Spleen (tissue), 11 donors: Measurements from ENCODE around the gene RGS21. TPM values are rescaled to one million over a fixed set of nuclear protein-coding genes. Genes with fewer than 3 reads are reported as not detected.

Source experiments
- DNase-seq: peaks from one replicate; pipeline ENCODE4 v3.0.0-alpha.2; 2020
- H3K27ac ChIP-seq, 8 donors: fragments of 200-600 bp; sonication (generic) in 7 of 8; 1 replicate in 4 of 8; 2 replicates in 4 of 8; pipeline versions ENCODE4 v1.5.0 to v1.8.0; 2016 to 2021; ENCODE audit warnings: inconsistent platforms in 4 of 8, mild to moderate bottlenecking in 4 of 8, moderate library complexity in 1 of 8
- H3K27me3 ChIP-seq, 7 donors: fragments of 200-600 bp; sonication (generic) in 6 of 7; replicated peaks in 1 of 7; 1 replicate in 4 of 7; 2 replicates in 3 of 7; pipeline versions ENCODE4 v1.5.0 to v1.8.0; 2016 to 2021; ENCODE audit warnings: inconsistent platforms in 3 of 7, mild to moderate bottlenecking in 1 of 7
- H3K36me3 ChIP-seq, 6 donors: fragments of 200-600 bp; sonication (generic) in 5 of 6; 1 replicate in 4 of 6; 2 replicates in 2 of 6; pipeline versions ENCODE4 v1.5.0 to v1.8.0; 2016 to 2021; ENCODE audit warnings: inconsistent platforms in 2 of 6
- H3K4me1 ChIP-seq, 6 donors: fragments of 200-600 bp; sonication (generic) in 5 of 6; 1 replicate in 3 of 6; 2 replicates in 3 of 6; pipeline versions ENCODE4 v1.5.0 to v1.8.0; 2016 to 2021; ENCODE audit warnings: inconsistent platforms in 3 of 6
- H3K4me3 ChIP-seq, 8 donors: fragments of 200-600 bp; sonication (generic) in 7 of 8; 1 replicate in 4 of 8; 2 replicates in 4 of 8; pipeline versions ENCODE4 v1.5.0 to v1.8.0; 2016 to 2021; ENCODE audit warnings: inconsistent platforms in 4 of 8, mild to moderate bottlenecking in 4 of 8, moderate library complexity in 2 of 8
- H3K9me3 ChIP-seq, 8 donors: fragments of 200-600 bp; sonication (generic) in 7 of 8; 1 replicate in 4 of 8; 2 replicates in 4 of 8; pipeline versions ENCODE4 v1.5.0 to v1.8.0; 2016 to 2021; ENCODE audit warnings: inconsistent platforms in 4 of 8
- CTCF ChIP-seq, 11 experiments: fragments of 200-600 bp in 7 of 11; fragments of 450-650 bp in 4 of 11; sonication (generic) in 4 of 11; IDR thresholded peaks in 8 of 11; conservative IDR thresholded peaks in 3 of 11; 1 replicate in 7 of 11; 2 replicates in 4 of 11; pipeline versions ENCODE4 v1.4.0 to v1.8.0; 2016 to 2021; ENCODE audit warnings: antibody characterized with exemption in 11 of 11, inconsistent platforms in 4 of 11, mild to moderate bottlenecking in 1 of 11
- POLR2A ChIP-seq, 3 donors: fragments of 450-650 bp; IDR thresholded peaks; one replicate each; pipeline ENCODE4 v1.5.1; 2017; ENCODE audit warnings: antibody characterized with exemption in 3 of 3, mild to moderate bottlenecking in 1 of 3
- POLR2AphosphoS5 ChIP-seq, 3 donors: sonication (generic); formaldehyde crosslinking; IDR thresholded peaks; one replicate each; pipeline ENCODE4 v1.5.1; 2017; ENCODE audit warnings: antibody characterized with exemption in 3 of 3
- WGBS, 5 donors: extraction: QIAGEN DNeasy Blood & Tissue Kit in 3 of 5; methylation state at CpG; one replicate each; pipeline versions ENCODE4 v1.1.5 to v1.1.7; 2013 to 2018; 5-methylcytosine and 5-hydroxymethylcytosine counted together
- intact Hi-C: fragments of 100-400 bp; cut with DNase I; formaldehyde crosslinking; loops from one replicate; pipeline ENCODE4 v1.15.0; 2023; ENCODE audit warnings: low total_unique reads
- polyA plus RNA-seq, 3 donors: library from polyadenylated mRNA; stranded (reverse); fragments of 200-250 nt; gene quantifications; one replicate each; pipeline ENCODE4 v1.2.1, GENCODE V29; 2013
- total RNA-seq, 7 donors: library from RNA; depleted of rRNA in 3 of 7; stranded (reverse); fragments of >200 nt in 3 of 7; fragmentation: NEBNext Ultra II Directional in 4 of 7; extraction: Animal tissue kit (Norgen Biotek cat#: 25700) in 4 of 7; gene quantifications; one replicate each; pipeline versions ENCODE4 v1.1.0 to v1.2.1, GENCODE V29; 2016 to 2021
- donor health status: healthy with polysubstance abuse.
- donor health status: DM: no; HTN: no; CAD: no; lungs with moderate emphysema.
- donor health status: DM: no; HTN: no; CAD: no.
- donor health status: Bipolar disorder and iron deficiency.
- donor health status: healthy.
- donor health status: DM: no; HTN: no; CAD: no.
- donor health status: DM: yes; HTN: yes; CAD: no.

The RGS21 gene
- total and polyA plus RNA-seq, 10 donors, result not detected

- Histone ChIP-seq H3K4me1 (no peaks in the 10 kb centered on the region), H3K27ac (no peak overlapping the region), H3K36me3 (no peaks in the 10 kb centered on the region), H3K9me3 (no peaks in the 10 kb centered on the region), H3K27me3 (no peaks in the 10 kb centered on the region), H3K4me3 (no peak overlapping the region)
- TF ChIP-seq CTCF (IDR thresholded peaks at IDR 0.05 in 8 of 11, conservative IDR thresholded peaks at IDR 0.05 in 3 of 11) (no peak), POLR2AphosphoS5 (IDR thresholded peaks at IDR 0.05) (no peak), POLR2A (IDR thresholded peaks at IDR 0.05) (no peak)
- intact Hi-C loops, result no loop called here
- WGBS, 5 donors, result 73 to 90% (median 81%) methylated on average over 2 of the region's 2 CpGs
- no peak for DNase-seq
These were observed 58.5 kb downstream of the RGS21 start for GRCh38 chr1:192375306-192375705.

- WGBS, 5 donors, result 67 to 83% (median 72%) methylated on average over 3 of the region's 3 CpGs
- DNase-seq, result no peak
- Histone ChIP-seq H3K4me3 (no peak overlapping the region), H3K27ac (no peak overlapping the region), H3K4me1 (no peaks in the 10 kb centered on the region), H3K27me3 (no peaks in the 10 kb centered on the region), H3K36me3 (no peaks in the 10 kb centered on the region), H3K9me3 (no peaks in the 10 kb centered on the region)
- intact Hi-C loops, result no loop called here
- TF ChIP-seq CTCF (IDR thresholded peaks at IDR 0.05 in 8 of 11, conservative IDR thresholded peaks at IDR 0.05 in 3 of 11), result no peak
- TF ChIP-seq POLR2A (IDR thresholded peaks at IDR 0.05), result no peak
These were observed 59.6 kb downstream of the RGS21 start for GRCh38 chr1:192376374-192376773.

GRCh38 chr1:192378276-192378675 is 61.5 kb downstream of the RGS21 start:
- no peak overlapping the region for H3K4me3 ChIP-seq
- no peaks in the 10 kb centered on the region for H3K4me1 ChIP-seq
- intact Hi-C loops, result no loop called here
- no peak for TF ChIP-seq POLR2AphosphoS5 (IDR thresholded peaks at IDR 0.05)
- no peak for TF ChIP-seq CTCF (IDR thresholded peaks at IDR 0.05 in 8 of 11, conservative IDR thresholded peaks at IDR 0.05 in 3 of 11)
- no peak for TF ChIP-seq POLR2A (IDR thresholded peaks at IDR 0.05)
- no peak for DNase-seq
- no peaks in the 10 kb centered on the region for H3K9me3 ChIP-seq
- no peaks in the 10 kb centered on the region for H3K27me3 ChIP-seq
- no peak overlapping the region for H3K27ac ChIP-seq
- no peaks in the 10 kb centered on the region for H3K36me3 ChIP-seq

- intact Hi-C loops, result no loop called here
These were observed 62.1 kb downstream of the RGS21 start for GRCh38 chr1:192378878-192379277.

More at GRCh38 chr1:192378878-192379277, 62.1 kb downstream of the RGS21 start:
- no peaks in the 10 kb centered on the region for H3K27me3 ChIP-seq
- no peak for DNase-seq
- H3K27ac ChIP-seq, result no peak overlapping the region
- no peaks in the 10 kb centered on the region for H3K36me3 ChIP-seq
- peaks cover 0 to 2% (median 0%) of the 10 kb centered on the region in 8 donors for H3K9me3 ChIP-seq
- no peaks in the 10 kb centered on the region for H3K4me1 ChIP-seq
- TF ChIP-seq POLR2A (IDR thresholded peaks at IDR 0.05), result no peak
- no peak for TF ChIP-seq POLR2AphosphoS5 (IDR thresholded peaks at IDR 0.05)
- no peak for TF ChIP-seq CTCF (IDR thresholded peaks at IDR 0.05 in 8 of 11, conservative IDR thresholded peaks at IDR 0.05 in 3 of 11)
- no peak overlapping the region for H3K4me3 ChIP-seq
